CD4-positive, CD25-positive, alpha-beta regulatory T cell (primary cell): ENCODE measurements around the gene AP5B1. TPM values are rescaled to one million over a fixed set of nuclear protein-coding genes. Genes with fewer than 3 reads are reported as not detected.

Experiments
- ATAC-seq, 2 donors: fragments of 150-1000 bp; cut with Tn5 transposase; one replicate each; pipeline ENCODE4 v1.10.0; 2021; ENCODE audit warnings: low read depth in 2 of 2, moderate number of reproducible peaks in 2 of 2, moderate library complexity in 1 of 2
- DNase-seq, 3 donors: peaks; one replicate each; pipeline versions ENCODE4 v3.0.0 to v3.0.0-alpha.2; 2012 to 2022; ENCODE audit warnings: mixed read lengths in 1 of 3
- H3K27ac ChIP-seq: one replicate; pipeline ENCODE4 v1.7.0; 2013; ENCODE audit warnings: mild to moderate bottlenecking, low read length; ENCODE audit not compliant: insufficient read depth, poor library complexity, severe bottlenecking
- H3K27me3 ChIP-seq: one replicate; pipeline ENCODE4 v1.7.0; 2013; ENCODE audit warnings: low read length; ENCODE audit not compliant: control insufficient read depth, insufficient read depth
- H3K36me3 ChIP-seq: one replicate; pipeline ENCODE4 v1.7.0; 2013; ENCODE audit warnings: mild to moderate bottlenecking, low read length, moderate library complexity; ENCODE audit not compliant: control insufficient read depth, insufficient read depth
- H3K4me1 ChIP-seq: 2 replicates; pipeline ENCODE4 v1.7.0; 2013; ENCODE audit warnings: mild to moderate bottlenecking, low read length; ENCODE audit not compliant: insufficient read depth, control insufficient read depth, poor library complexity, severe bottlenecking
- H3K4me3 ChIP-seq: one replicate; pipeline ENCODE4 v1.7.0; 2013; ENCODE audit warnings: low read depth, mild to moderate bottlenecking, low read length, moderate library complexity
- H3K9me3 ChIP-seq, 2 experiments: 1 replicate in 1 of 2; 2 replicates in 1 of 2; pipeline ENCODE4 v1.7.0; 2013; ENCODE audit warnings: low read length in 2 of 2, mild to moderate bottlenecking in 1 of 2, moderate library complexity in 1 of 2; ENCODE audit not compliant: control insufficient read depth in 2 of 2
- H3K27ac Mint-ChIP-seq, 3 donors: one replicate each; pipeline ENCODE4 v1.8.0; 2020 to 2022; ENCODE audit warnings: mild to moderate bottlenecking in 3 of 3, mixed read lengths in 3 of 3, moderate library complexity in 2 of 3
- H3K27me3 Mint-ChIP-seq: one replicate; pipeline ENCODE4 v1.8.0; 2022; ENCODE audit warnings: mild to moderate bottlenecking, mixed read lengths
- H3K36me3 Mint-ChIP-seq: one replicate; pipeline ENCODE4 v1.8.0; 2020; ENCODE audit warnings: mixed read lengths
- H3K4me1 Mint-ChIP-seq, 4 donors: one replicate each; pipeline ENCODE4 v1.8.0; 2020 to 2022; ENCODE audit warnings: mixed read lengths in 4 of 4, mild to moderate bottlenecking in 1 of 4
- H3K4me3 Mint-ChIP-seq, 4 donors: one replicate each; pipeline ENCODE4 v1.8.0; 2020 to 2022; ENCODE audit warnings: mild to moderate bottlenecking in 4 of 4, mixed read lengths in 4 of 4, moderate library complexity in 3 of 4
- H3K9me3 Mint-ChIP-seq, 7 donors: one replicate each; pipeline ENCODE4 v1.8.0; 2020 to 2022; ENCODE audit warnings: mixed read lengths in 7 of 7, mild to moderate bottlenecking in 3 of 7, moderate library complexity in 2 of 7
- polyA plus RNA-seq, 4 donors: library from polyadenylated mRNA; unstranded; fragments of 300-500 nt; fragmentation: Illumina TruSeq; gene quantifications; one replicate each; pipeline ENCODE4 v1.2.3, GENCODE V29; 2021
- total RNA-seq: library from RNA; stranded (reverse); gene quantifications from one replicate; pipeline ENCODE4 v1.2.3, GENCODE V29; 2022

AP5B1 gene
- total and polyA plus RNA-seq, 5 donors from 2014 or later = 7.6 to 16.8 (median 10.0) TPM

DNA sequence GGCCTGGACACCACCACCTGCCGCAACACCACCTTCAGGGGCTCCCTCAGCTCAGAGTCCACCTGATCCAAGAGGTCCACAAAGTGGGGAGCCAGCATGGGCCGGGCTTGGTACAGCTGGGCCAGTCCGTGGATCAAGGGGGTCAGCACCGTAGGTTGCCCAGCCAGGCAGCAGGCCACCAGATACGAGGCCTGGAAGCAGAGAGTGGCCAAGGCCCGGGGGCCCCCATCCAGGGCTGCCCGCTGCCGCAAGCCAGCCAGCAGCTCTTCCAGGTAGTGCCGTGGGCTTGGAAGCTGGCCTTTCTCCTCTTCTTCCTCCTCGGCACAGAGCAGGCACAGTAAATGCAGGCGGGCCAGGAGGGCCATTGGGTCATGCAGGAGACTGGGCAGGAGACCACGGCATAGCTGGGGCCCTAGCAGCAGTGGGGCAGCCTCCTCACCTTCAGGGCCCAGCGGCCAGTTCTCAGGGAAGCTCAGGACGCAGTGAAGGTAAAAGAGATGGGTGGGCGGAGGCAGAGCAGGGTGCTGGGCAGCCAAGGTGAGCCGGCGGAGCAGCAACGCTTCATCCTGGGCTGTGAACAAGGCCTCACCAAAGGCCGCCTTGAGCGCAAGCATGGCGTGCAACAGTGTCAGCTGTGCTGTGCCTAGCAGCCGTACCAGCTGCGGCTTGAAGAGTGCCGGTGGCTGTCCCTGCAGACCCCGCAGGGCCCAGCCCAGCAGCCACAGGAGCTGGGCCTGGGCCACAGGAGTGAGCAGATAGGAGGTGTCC lies 1.7 kb downstream of the AP5B1 start:
- H3K9me3 ChIP-seq = no peaks in the 10 kb centered on the region
- H3K4me1 ChIP-seq = peaks cover 26% of the 10 kb centered on the region
- peaks cover 11% of the 10 kb centered on the region for H3K36me3 ChIP-seq
- peaks cover 0 to 31% (median 8%) of the 10 kb centered on the region in 4 donors for H3K4me1 Mint-ChIP-seq
- DNase-seq = no peak
- ATAC-seq = no peak
- no peaks in the 10 kb centered on the region for H3K9me3 Mint-ChIP-seq
- peaks cover 4% of the 10 kb centered on the region for H3K27me3 Mint-ChIP-seq
- H3K4me3 Mint-ChIP-seq = peak overlapping the region; percentile 56 to 91 (median 86)
- no peaks in the 10 kb centered on the region for H3K27me3 ChIP-seq
- H3K27ac ChIP-seq = no peak overlapping the region
- H3K36me3 Mint-ChIP-seq = peaks cover 4% of the 10 kb centered on the region
- H3K4me3 ChIP-seq = no peak overlapping the region
- peak overlapping the region in 1 of 3 donors; percentile 38 for H3K27ac Mint-ChIP-seq

DNA sequence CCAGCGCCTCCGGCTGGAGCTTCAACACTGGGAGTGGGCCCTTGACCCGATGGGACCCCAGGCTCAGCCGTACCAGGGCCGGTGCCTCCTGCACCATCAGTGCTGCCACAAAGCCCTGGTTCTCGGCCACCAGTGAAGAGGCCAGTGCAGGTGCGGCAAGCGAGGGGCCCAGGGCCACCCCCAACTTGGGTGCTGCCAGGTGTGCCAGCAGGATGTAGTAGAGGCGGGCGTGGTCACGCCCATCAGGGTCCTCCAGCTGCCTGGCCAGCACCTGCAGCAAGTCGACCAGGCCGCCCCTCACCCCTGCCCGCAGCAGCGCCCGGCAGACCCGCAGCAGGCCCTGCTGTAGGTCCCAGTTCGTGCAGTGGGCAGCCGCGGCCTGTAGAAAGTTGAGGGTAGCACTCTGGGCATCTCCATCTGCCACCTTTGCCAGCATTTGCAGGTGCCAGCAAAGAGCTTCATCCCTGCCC lies 2.3 kb downstream of the AP5B1 start:
- DNase-seq = no peak
- Histone ChIP-seq H3K36me3 (peaks cover 11% of the 10 kb centered on the region), H3K9me3 (no peaks in the 10 kb centered on the region), H3K4me3 (no peak overlapping the region), H3K27me3 (no peaks in the 10 kb centered on the region), H3K27ac (no peak overlapping the region), H3K4me1 (peaks cover 26% of the 10 kb centered on the region)
- Mint-ChIP-seq H3K27me3 (no peaks in the 10 kb centered on the region), H3K4me3 (peak overlapping the region in 2 of 4 donors; percentile 56 to 79), H3K27ac (no peak overlapping the region), H3K4me1 (peaks cover 0 to 31% (median 7%) of the 10 kb centered on the region in 4 donors), H3K9me3 (no peaks in the 10 kb centered on the region), H3K36me3 (peaks cover 4% of the 10 kb centered on the region)
- no peak for ATAC-seq

DNA sequence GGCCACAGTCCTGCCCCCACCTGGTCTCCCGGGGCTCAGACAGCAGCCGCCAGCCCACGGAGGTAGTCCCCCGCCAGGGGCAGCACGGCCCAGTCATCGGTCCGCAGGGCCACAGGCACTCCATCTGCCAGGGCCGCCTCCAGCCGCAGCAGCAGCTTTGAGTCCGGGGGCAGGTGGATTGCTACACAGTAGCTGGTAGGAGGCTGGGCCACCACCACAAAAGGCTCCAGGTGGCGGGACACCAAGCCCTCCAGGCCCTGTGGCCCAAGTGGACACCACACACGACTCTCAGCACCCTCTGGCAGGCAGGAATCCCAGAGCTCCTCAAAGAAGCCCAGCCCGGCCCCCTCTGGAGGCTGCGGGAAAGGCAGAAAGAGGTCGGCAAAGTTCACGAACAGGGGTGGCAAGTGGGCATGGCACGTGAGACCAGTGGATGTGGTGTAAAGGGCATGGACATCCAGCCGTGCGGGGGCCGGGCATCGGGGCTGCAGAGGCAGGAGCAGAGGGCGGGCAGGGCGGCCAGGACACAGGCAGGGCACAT lies 2.9 kb downstream of the AP5B1 start:
- Mint-ChIP-seq H3K27ac (no peak overlapping the region), H3K4me3 (peak overlapping the region in 2 of 4 donors; percentile 35 to 54)

DNA sequence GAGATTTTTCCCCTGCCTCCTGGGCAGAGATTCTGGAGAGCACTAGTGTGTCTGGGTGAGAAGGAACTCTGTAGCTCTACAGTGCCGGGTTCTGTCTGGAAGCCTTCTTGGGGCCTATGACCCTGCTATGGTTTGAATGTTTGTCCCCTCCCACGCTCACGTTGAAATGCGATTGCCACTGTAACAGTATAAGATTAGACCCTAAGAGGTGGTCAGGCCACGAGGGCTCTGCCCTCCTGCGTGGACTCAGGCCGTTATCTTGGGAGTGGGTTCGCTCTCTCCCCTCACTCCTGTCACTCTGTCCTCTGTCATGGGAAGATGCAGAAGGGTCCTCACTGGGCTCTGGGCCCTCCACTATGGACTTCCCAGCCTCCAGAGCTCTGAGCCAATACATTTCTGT lies 3.5 kb downstream of the AP5B1 start:
- peaks cover 0 to 30% (median 3%) of the 10 kb centered on the region in 4 donors for H3K4me1 Mint-ChIP-seq
- H3K4me3 ChIP-seq = no peak overlapping the region
- H3K27me3 ChIP-seq = no peaks in the 10 kb centered on the region
- H3K36me3 ChIP-seq = peaks cover 11% of the 10 kb centered on the region
- peak overlapping the region in 1 of 3 donors; percentile 71 for H3K27ac Mint-ChIP-seq
- H3K9me3 ChIP-seq = no peaks in the 10 kb centered on the region
- ATAC-seq = no peak
- H3K9me3 Mint-ChIP-seq = no peaks in the 10 kb centered on the region
- no peak overlapping the region for H3K27ac ChIP-seq
- H3K4me3 Mint-ChIP-seq = peak overlapping the region in 3 of 4 donors; percentile 16 to 58 (median 21)
- peaks cover 26% of the 10 kb centered on the region for H3K4me1 ChIP-seq
- DNase-seq = no peak
- peaks cover 4% of the 10 kb centered on the region for H3K36me3 Mint-ChIP-seq
- H3K27me3 Mint-ChIP-seq = no peaks in the 10 kb centered on the region

More for the DNA sequence above, 2.9 kb downstream of the AP5B1 start:
- Histone ChIP-seq H3K36me3 (peaks cover 11% of the 10 kb centered on the region), H3K9me3 (no peaks in the 10 kb centered on the region), H3K27me3 (no peaks in the 10 kb centered on the region), H3K4me1 (peaks cover 26% of the 10 kb centered on the region), H3K27ac (no peak overlapping the region), H3K4me3 (no peak overlapping the region)
- Mint-ChIP-seq H3K9me3 (no peaks in the 10 kb centered on the region), H3K27me3 (no peaks in the 10 kb centered on the region), H3K4me1 (peaks cover 0 to 28% (median 4%) of the 10 kb centered on the region in 4 donors), H3K36me3 (peaks cover 4% of the 10 kb centered on the region)
- no peak for ATAC-seq
- no peak for DNase-seq

DNA sequence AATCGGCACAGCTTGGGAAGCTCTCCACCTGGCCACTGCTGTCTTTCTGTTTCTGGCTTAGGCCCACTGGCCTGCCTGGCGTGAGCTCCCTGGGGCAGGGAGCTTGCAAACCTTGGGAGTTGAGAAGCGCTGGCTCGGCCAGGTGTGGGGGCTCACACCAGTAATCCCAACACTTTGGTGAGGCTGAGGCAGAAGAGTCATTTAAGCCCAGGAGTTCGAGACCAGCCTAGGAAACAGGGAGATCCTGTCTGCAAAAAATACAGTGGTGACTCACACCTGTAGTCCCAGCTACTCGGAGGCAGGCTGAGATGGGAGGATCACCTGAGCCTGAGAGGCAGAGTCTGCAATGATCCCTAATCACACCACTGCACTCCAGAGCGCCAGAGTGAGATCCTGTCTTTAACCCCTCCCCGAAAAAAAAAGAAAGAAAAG lies 4.0 kb downstream of the AP5B1 start:
- no peak overlapping the region for H3K4me3 ChIP-seq
- peak overlapping the region in 1 of 4 donors; percentile 16 for H3K4me3 Mint-ChIP-seq
- H3K4me1 ChIP-seq = peaks cover 25% of the 10 kb centered on the region
- peaks cover 0 to 30% (median 3%) of the 10 kb centered on the region in 4 donors for H3K4me1 Mint-ChIP-seq
- H3K9me3 Mint-ChIP-seq = no peaks in the 10 kb centered on the region
- no peak for DNase-seq
- no peak for ATAC-seq
- H3K9me3 ChIP-seq = no peaks in the 10 kb centered on the region
- H3K36me3 Mint-ChIP-seq = peaks cover 4% of the 10 kb centered on the region
- no peaks in the 10 kb centered on the region for H3K27me3 ChIP-seq
- H3K27ac ChIP-seq = no peak overlapping the region
- H3K27ac Mint-ChIP-seq = peak overlapping the region in 1 of 3 donors; percentile 71
- H3K27me3 Mint-ChIP-seq = no peaks in the 10 kb centered on the region
- H3K36me3 ChIP-seq = peaks cover 11% of the 10 kb centered on the region

DNA sequence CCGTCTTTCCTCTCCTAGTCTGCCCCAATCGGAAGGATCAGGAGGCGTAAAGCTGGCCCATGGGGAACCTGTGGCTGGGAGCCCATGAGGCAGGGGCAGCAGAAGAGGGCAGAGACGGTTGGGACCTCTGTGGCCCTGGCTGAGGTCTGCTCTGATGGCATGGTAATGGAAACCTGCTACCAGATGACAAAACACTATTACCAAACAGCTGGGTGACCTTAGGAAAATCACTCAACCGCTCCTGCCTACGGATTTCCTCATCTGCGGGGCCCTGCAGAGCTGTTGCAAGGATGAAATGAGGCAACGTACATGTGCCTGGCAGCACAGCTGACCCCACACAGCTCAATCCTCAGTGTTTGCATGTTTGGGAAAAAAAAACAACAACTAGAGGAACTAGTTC lies 4.6 kb downstream of the AP5B1 start:
- no peak for DNase-seq
- Mint-ChIP-seq H3K4me1 (peaks cover 0 to 30% (median 5%) of the 10 kb centered on the region in 4 donors), H3K27ac (no peak overlapping the region), H3K36me3 (peaks cover 4% of the 10 kb centered on the region), H3K9me3 (no peaks in the 10 kb centered on the region), H3K4me3 (peak overlapping the region in 1 of 4 donors; percentile 16), H3K27me3 (no peaks in the 10 kb centered on the region)
- H3K9me3 ChIP-seq = no peaks in the 10 kb centered on the region
- ATAC-seq = no peak
- H3K27ac ChIP-seq = no peak overlapping the region
- no peak overlapping the region for H3K4me3 ChIP-seq
- H3K36me3 ChIP-seq = peaks cover 11% of the 10 kb centered on the region
- peaks cover 20% of the 10 kb centered on the region for H3K4me1 ChIP-seq
- no peaks in the 10 kb centered on the region for H3K27me3 ChIP-seq

DNA sequence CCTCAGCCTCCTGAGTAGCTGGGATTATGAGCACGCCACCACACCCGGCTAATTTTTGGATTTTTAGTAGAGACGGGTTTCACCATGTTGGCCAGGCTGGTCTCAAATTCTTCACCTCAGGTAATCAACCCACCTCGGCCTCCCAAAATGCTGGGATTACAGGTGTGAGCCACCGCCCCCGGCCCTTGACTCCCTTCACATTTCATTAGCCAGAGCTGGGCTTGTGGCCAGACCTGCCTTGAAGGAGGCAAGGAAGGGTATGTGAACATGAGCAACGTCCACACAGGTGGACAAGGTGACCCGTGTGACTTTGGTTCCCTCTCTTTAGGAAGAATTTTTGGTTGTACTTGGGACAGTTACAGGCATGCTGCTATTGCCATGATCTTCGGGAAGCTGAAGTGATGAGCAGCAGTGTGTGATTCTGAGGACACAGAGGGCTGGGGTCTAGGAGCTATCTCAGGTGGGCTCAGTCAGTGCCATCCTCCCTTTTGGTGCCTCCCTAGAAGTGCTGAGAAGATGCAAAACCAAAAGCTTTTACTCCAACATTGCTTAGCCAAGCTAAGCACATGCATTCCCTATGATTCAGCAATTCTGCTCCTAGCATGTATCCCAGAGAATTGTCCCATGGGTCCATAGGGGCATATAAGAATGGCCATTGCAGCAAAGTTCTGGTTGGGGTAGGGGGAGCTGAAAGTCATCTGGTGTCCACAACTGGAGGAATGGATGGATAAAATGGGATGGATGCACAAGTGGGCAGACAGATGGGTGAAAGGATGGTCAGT lies 6.1 kb downstream of the AP5B1 start:
- Histone ChIP-seq H3K9me3 (no peaks in the 10 kb centered on the region), H3K36me3 (peaks cover 11% of the 10 kb centered on the region), H3K4me3 (no peak overlapping the region), H3K27ac (no peak overlapping the region), H3K4me1 (peaks cover 14% of the 10 kb centered on the region), H3K27me3 (no peaks in the 10 kb centered on the region)
- Mint-ChIP-seq H3K4me1 (peaks cover 3 to 30% (median 7%) of the 10 kb centered on the region in 4 donors), H3K27me3 (peaks cover 1% of the 10 kb centered on the region), H3K4me3 (peak overlapping the region in 1 of 4 donors; percentile 77), H3K9me3 (no peaks in the 10 kb centered on the region), H3K27ac (peak overlapping the region in 1 of 3 donors; percentile 44), H3K36me3 (peaks cover 4% of the 10 kb centered on the region)
- DNase-seq (no peak), ATAC-seq (no peak)
